GM12875 (cell line): ENCODE measurements around the gene ATG16L2.
"Not testable (repeated sequence)": the region's sequence is repeated elsewhere in the genome, so short reads cannot be mapped to it uniquely, and the experiment has no call there.

Experiments used
- H3K4me3 ChIP-seq: one replicate; pipeline ENCODE4 v1.5.1; 2011; ENCODE audit warnings: low read depth, low read length, control low read depth
- CTCF ChIP-seq: IDR thresholded peaks from 2 replicates; pipeline ENCODE4 v1.5.1; 2011; ENCODE audit warnings: low read depth, mild to moderate bottlenecking, control low read depth, inconsistent platforms, low read length, moderate library complexity, borderline replicate concordance; ENCODE audit not compliant: insufficient read depth

Gene ATG16L2

GRCh38 chr11:72823105-72823804 lies 9.0 kb downstream of the ATG16L2 start:
- TF ChIP-seq CTCF = no peak
- no peak overlapping the region for H3K4me3 ChIP-seq

DNA sequence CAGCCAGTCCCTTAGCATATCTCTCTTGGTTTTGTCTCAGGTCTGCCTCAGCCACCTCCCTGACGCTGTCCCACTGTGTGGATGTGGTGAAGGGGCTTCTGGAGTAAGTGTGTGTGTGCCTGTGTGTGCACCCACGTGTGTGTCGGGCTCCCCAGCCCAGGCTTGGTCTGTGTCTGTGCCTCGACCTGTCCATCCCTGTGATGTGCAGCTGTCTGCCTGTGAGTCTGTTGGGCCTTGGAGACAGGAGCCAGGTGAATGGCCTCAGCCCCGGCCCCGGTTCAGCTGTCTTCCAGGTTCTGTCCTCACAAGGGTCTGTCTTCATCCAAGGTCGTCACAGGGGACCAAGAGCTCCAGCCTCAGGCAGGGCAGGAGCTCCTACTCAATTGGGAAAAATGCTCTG lies 9.8 kb downstream of the ATG16L2 start:
- no peak for TF ChIP-seq CTCF
- no peak overlapping the region for H3K4me3 ChIP-seq

DNA sequence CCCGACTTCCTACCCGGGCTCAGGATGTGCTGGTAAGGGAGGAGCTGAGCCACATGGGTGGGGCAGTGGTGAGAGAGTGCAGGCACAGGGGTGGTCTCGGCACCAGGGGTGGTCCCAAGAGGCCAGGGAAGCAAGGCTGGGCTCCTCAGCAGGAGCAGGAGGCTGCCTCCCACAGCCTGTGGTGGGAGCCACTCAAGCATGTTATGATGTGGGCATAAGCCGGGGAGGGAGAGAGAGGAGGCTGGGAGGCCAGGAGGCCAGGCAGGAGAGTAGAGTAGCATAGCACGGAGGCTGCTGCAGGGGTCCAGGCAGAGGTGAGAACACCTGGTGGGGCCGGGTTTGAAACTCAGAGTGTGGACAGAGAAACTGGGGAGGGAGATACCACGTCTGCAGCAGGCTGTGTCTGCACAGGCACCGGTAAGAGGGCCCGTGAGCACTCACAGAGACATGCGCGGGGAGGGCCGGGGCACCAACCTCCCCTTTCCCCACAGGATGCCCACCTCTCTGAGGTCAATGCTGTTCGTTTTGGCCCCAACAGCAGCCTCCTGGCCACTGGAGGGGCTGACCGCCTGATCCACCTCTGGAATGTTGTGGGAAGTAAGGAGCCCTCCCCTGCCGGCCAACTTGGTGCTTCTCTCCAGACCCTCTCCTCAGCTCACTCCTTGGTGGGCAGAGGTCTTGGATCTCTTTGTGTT lies 10.7 kb downstream of the ATG16L2 start:
- H3K4me3 ChIP-seq = no peak overlapping the region
- TF ChIP-seq CTCF = no peak

- H3K4me3 ChIP-seq = no peak overlapping the region
- TF ChIP-seq CTCF = no peak
These were observed 11.4 kb downstream of the ATG16L2 start for GRCh38 chr11:72825661-72826060.

DNA sequence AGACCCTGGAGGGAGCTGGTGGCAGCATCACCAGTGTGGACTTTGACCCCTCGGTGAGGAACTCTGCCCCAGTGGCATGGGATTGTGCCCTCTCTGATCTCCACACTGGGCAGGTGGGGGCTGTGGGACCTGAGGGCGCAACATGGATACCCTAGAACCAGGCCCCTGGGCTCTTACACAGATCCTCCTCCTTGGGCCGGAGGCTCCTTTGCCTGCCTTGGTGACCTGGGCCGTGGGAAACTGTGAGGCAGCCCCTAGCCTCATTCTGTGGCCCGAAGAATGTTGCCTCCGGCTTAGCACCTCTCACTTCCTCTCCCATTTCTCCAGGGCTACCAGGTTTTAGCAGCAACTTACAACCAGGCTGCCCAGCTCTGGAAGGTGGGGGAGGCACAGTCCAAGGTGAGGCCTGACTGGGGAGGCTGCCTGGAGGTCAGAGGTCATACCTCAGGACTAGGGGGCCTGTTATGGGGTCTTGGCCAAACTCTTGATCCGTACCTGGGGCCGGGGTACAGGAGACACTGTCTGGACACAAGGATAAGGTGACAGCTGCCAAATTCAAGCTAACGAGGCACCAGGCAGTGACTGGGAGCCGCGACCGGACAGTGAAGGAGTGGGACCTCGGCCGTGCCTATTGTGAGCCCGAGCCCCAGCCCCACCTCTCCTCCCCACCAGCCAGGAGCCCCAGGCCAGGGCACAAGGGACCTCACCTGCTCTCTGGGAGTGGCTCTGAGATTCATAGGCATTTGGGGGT lies 12.2 kb downstream of the ATG16L2 start:
- TF ChIP-seq CTCF = no peak
- H3K4me3 ChIP-seq = no peak overlapping the region

- no peak for TF ChIP-seq CTCF
- H3K4me3 ChIP-seq = no peak overlapping the region
These were observed 12.8 kb downstream of the ATG16L2 start for GRCh38 chr11:72826942-72827480.

GRCh38 chr11:72827656-72828055 lies 13.4 kb downstream of the ATG16L2 start:
- not testable (repeated sequence) for H3K4me3 ChIP-seq
